ENCODE results near the gene ABCA12.

DNA sequence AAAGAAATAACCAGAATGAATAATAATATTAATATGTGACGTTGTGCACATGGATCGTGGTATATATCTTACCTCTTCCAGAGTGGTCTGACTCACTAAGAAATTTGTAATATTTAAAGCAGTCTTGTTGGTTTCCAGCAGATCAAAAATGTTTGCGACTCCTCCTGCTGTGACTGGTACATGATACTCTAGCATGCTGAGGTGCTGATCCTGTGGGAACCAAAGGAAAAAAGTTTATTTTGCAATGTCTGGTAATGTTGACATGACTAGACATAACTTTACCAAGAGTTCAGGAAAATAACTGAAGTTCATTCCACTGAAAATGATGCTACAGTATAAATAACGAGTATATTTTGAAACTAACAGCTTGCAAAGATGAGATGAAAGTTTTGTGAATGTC is 204.4 kb downstream of the ABCA12 start:
- TF ChIP-seq CTCF (conservative IDR thresholded peaks at IDR 0.05 in 1 of 2, IDR thresholded peaks at IDR 0.05 in 1 of 2; ENCODE audit: low read depth in 1 of 2, low read length in 2 of 2) (no peak), EZH2 (IDR thresholded peaks at IDR 0.05; ENCODE audit: low read length, missing control alignments) (no peak)
